ENCODE measurements around the gene GLUL.

DNA sequence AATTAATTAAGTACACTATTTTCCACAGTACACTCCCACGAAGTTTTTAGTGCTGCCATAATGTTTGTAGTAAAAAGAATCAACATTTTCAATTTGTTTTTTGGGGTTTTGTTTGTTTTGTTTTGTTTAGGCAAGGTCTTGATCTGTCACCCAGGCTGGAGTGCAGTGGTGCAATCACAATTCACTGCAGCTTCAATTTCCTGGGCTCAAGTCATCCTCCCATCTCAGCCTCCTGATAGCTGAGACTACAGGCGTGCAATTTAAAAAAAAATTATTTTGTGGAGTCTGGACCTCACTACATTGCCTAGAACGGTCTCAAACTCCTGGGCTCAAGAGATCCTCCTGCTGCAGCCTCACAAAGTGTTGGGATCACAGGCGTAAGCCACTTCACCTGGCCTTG is 11.4 kb downstream of the GLUL start:
- TF ChIP-seq, protein P1, sequence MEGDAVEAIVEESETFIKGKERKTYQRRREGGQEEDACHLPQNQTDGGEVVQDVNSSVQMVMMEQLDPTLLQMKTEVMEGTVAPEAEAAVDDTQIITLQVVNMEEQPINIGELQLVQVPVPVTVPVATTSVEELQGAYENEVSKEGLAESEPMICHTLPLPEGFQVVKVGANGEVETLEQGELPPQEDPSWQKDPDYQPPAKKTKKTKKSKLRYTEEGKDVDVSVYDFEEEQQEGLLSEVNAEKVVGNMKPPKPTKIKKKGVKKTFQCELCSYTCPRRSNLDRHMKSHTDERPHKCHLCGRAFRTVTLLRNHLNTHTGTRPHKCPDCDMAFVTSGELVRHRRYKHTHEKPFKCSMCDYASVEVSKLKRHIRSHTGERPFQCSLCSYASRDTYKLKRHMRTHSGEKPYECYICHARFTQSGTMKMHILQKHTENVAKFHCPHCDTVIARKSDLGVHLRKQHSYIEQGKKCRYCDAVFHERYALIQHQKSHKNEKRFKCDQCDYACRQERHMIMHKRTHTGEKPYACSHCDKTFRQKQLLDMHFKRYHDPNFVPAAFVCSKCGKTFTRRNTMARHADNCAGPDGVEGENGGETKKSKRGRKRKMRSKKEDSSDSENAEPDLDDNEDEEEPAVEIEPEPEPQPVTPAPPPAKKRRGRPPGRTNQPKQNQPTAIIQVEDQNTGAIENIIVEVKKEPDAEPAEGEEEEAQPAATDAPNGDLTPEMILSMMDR (IDR thresholded peaks at IDR 0.05): no peak
- no peak for TF ChIP-seq EP300 (IDR thresholded peaks at IDR 0.05)
- peak in 1 of 4 donors; percentile 2 for TF ChIP-seq POLR2AphosphoS5 (IDR thresholded peaks at IDR 0.05)
- no peak for TF ChIP-seq POLR2A (IDR thresholded peaks at IDR 0.05)

Data from sigmoid colon (tissue), 4 donors.